Transverse colon (tissue), 4 donors: ENCODE data around the gene SSB. TPM values are rescaled to one million over a fixed set of nuclear protein-coding genes. Genes with fewer than 3 reads are reported as not detected.
"Not testable (repeated sequence)": the region's sequence is repeated elsewhere in the genome, so short reads cannot be mapped to it uniquely, and the experiment has no call there.

Experiments used
- DNase-seq: peaks from one replicate; pipeline ENCODE4 v3.0.0-alpha.2; 2019
- H3K27ac ChIP-seq, 4 donors: fragments of 200-600 bp; sonication (generic); 2 replicates each; pipeline ENCODE4 v1.5.1; 2016 to 2018; ENCODE audit warnings: inconsistent platforms in 4 of 4
- H3K27me3 ChIP-seq: fragments of 200-600 bp; sonication (generic); 2 replicates; pipeline ENCODE4 v1.5.1; 2017; ENCODE audit warnings: inconsistent platforms
- H3K36me3 ChIP-seq, 4 donors: fragments of 200-600 bp; sonication (generic); 2 replicates each; pipeline ENCODE4 v1.5.1; 2017 to 2019; ENCODE audit warnings: inconsistent platforms in 4 of 4
- H3K4me1 ChIP-seq, 4 donors: fragments of 200-600 bp; sonication (generic); 2 replicates each; pipeline ENCODE4 v1.5.1; 2017 to 2020; ENCODE audit warnings: inconsistent platforms in 4 of 4
- H3K4me3 ChIP-seq, 4 donors: fragments of 200-600 bp; sonication (generic); 1 replicate in 1 of 4; 2 replicates in 3 of 4; pipeline versions ENCODE4 v1.5.1 to v1.6.1; 2017 to 2019; ENCODE audit warnings: inconsistent platforms in 4 of 4
- H3K9me3 ChIP-seq, 2 donors: fragments of 200-600 bp; sonication (generic); 2 replicates each; pipeline ENCODE4 v1.5.1; 2017 to 2019; ENCODE audit warnings: inconsistent platforms in 2 of 2
- EP300 ChIP-seq: sonication (generic); formaldehyde crosslinking; IDR thresholded peaks from one replicate; pipeline ENCODE4 v1.6.1; 2017; ENCODE audit warnings: antibody characterized with exemption, low read depth
- POLR2A ChIP-seq: fragments of 450-650 bp; IDR thresholded peaks from one replicate; pipeline ENCODE4 v1.6.1; 2016; ENCODE audit warnings: antibody characterized with exemption, mild to moderate bottlenecking, moderate library complexity
- POLR2AphosphoS5 ChIP-seq, 3 donors: sonication (generic); formaldehyde crosslinking; IDR thresholded peaks; one replicate each; pipeline ENCODE4 v1.6.1; 2016; ENCODE audit warnings: antibody characterized with exemption in 3 of 3
- WGBS, 2 donors: methylation state at CpG; one replicate each; pipeline ENCODE4 v1.1.5; 2018; ENCODE audit warnings: low coverage in 1 of 2; 5-methylcytosine and 5-hydroxymethylcytosine counted together
- in situ Hi-C, 4 donors: fragments of 200-750 bp; cut with MboI; loops; one replicate each; pipeline versions ENCODE4 v1.15.0 to v1.15.1; 2017; ENCODE audit warnings: low sequenced_read_pairs in 3 of 4, low pct_ligation_motif_present in 1 of 4, low pct_unique_long_range_greater_than_20kb in 1 of 4
- intact Hi-C: fragments of 100-400 bp; cut with DNase I; formaldehyde crosslinking; loops from one replicate; pipeline ENCODE4 v1.15.1; 2023; ENCODE audit warnings: low total_unique reads
- total RNA-seq, 4 donors: library from RNA; depleted of rRNA; stranded (reverse); fragments of >200 nt; gene quantifications; one replicate each; pipeline ENCODE4 v1.1.0, GENCODE V29; 2016
- TF ChIP-seq, protein P1 (sequence below), 5 experiments: fragments of 200-600 bp in 3 of 5; fragments of 450-650 bp in 2 of 5; sonication (generic) in 3 of 5; IDR thresholded peaks; 1 replicate in 2 of 5; 2 replicates in 3 of 5; pipeline ENCODE4 v1.5.1; 2016 to 2017; ENCODE audit warnings: antibody characterized with exemption in 5 of 5, inconsistent platforms in 3 of 5, mild to moderate bottlenecking in 2 of 5, moderate library complexity in 1 of 5

SSB gene
- total RNA-seq, 4 donors from 2014 or later: 28.3 to 55.3 (median 30.3) TPM

DNA sequence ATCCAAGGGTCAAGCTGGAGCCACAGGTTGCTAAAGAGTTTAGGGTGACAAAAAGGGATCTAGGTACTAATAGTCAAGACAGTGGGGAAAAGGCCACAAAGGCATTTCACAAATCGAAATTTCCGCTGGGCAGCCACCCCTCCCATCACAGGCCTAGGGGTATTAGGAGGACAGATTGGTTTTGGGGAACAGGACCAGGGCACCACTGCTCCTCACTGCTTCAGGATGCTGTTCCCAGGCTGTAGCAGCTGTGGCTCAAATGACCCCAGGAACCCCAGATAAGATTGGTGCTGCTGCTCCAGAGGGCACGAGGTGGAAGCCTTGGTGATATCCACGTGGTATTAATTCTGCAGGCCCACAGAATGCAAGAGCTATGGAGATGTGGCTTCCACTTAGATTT is 42.3 kb upstream of the SSB start:
- TF ChIP-seq POLR2A: no peak
- TF ChIP-seq EP300: no peak
- TF ChIP-seq, protein P1, sequence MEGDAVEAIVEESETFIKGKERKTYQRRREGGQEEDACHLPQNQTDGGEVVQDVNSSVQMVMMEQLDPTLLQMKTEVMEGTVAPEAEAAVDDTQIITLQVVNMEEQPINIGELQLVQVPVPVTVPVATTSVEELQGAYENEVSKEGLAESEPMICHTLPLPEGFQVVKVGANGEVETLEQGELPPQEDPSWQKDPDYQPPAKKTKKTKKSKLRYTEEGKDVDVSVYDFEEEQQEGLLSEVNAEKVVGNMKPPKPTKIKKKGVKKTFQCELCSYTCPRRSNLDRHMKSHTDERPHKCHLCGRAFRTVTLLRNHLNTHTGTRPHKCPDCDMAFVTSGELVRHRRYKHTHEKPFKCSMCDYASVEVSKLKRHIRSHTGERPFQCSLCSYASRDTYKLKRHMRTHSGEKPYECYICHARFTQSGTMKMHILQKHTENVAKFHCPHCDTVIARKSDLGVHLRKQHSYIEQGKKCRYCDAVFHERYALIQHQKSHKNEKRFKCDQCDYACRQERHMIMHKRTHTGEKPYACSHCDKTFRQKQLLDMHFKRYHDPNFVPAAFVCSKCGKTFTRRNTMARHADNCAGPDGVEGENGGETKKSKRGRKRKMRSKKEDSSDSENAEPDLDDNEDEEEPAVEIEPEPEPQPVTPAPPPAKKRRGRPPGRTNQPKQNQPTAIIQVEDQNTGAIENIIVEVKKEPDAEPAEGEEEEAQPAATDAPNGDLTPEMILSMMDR (IDR thresholded peaks at IDR 0.05): no peak
- TF ChIP-seq POLR2AphosphoS5 (IDR thresholded peaks at IDR 0.05): no peak
- no peak for DNase-seq
- no peaks in the 10 kb centered on the region for H3K9me3 ChIP-seq
- no peaks in the 10 kb centered on the region for H3K4me1 ChIP-seq
- H3K27ac ChIP-seq: no peak overlapping the region
- no peak overlapping the region for H3K4me3 ChIP-seq
- no peaks in the 10 kb centered on the region for H3K27me3 ChIP-seq
- H3K36me3 ChIP-seq: no peaks in the 10 kb centered on the region
- 89% methylated on average over 4 of the region's 4 CpGs; no CpG with 5 or more reads in 1 of the 2 donors for WGBS, 2 donors
- in situ Hi-C loops (no loop called here), intact Hi-C loops (no loop called here)

DNA sequence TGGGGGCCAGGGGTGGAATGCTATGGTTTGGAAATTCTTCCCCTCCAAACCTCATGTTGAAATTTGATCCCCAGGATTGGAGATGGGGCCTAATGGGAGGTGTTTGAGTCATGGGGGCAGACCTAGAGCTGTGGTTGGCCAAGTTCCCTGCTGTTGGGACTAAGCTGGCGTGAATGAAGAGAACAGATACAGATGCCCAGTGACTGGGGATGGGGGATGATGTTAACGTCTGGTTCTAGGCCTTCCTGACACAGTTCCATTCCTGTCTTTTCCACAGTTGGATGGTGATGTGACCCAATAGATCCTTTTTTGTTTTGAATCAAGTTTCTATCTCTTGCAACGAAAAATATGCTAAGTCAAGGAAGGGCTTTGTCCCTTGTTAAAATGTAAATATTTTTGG is 41.3 kb upstream of the SSB start:
- Histone ChIP-seq H3K4me1 (no peaks in the 10 kb centered on the region), H3K36me3 (no peaks in the 10 kb centered on the region), H3K9me3 (no peaks in the 10 kb centered on the region), H3K27ac (no peak overlapping the region), H3K4me3 (no peak overlapping the region), H3K27me3 (no peaks in the 10 kb centered on the region)
- in situ Hi-C loops: no loop called here
- DNase-seq: no peak
- 90 to 96% methylated on average over 3 of the region's 3 CpGs for WGBS, 2 donors
- TF ChIP-seq EP300: no peak
- no peak for TF ChIP-seq POLR2A
- TF ChIP-seq POLR2AphosphoS5 (IDR thresholded peaks at IDR 0.05): no peak
- TF ChIP-seq, protein P1 (IDR thresholded peaks at IDR 0.05): no peak
- intact Hi-C loops: no loop called here

DNA sequence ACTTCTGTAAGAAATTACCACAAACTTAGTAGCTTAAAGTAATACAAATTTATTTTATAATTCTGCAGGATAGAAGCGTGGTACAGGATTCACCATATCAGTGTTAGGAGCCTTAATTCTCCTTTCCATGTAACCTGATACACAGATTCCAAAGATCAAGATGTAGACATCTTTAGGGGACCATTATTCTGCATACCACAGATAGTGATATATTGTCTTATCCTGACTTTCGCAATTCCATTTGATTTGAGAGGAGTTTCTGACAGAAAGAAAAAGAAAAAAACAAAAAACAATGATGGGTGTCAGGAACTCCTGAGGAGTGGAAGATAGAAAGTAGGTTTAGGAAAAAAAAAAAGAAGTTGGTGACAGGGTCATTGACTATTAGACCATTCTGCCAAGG is 40.9 kb upstream of the SSB start:
- in situ Hi-C loops (no loop called here), intact Hi-C loops (no loop called here)
- TF ChIP-seq, protein P1 (IDR thresholded peaks at IDR 0.05): no peak
- TF ChIP-seq EP300 (no peak), POLR2A (no peak), POLR2AphosphoS5 (IDR thresholded peaks at IDR 0.05) (no peak)
- DNase-seq: no peak
- Histone ChIP-seq H3K27ac (no peak overlapping the region), H3K4me3 (no peak overlapping the region), H3K36me3 (no peaks in the 10 kb centered on the region), H3K4me1 (no peaks in the 10 kb centered on the region), H3K27me3 (no peaks in the 10 kb centered on the region), H3K9me3 (no peaks in the 10 kb centered on the region)
- WGBS, 2 donors: 95% methylated on average over 2 of the region's 2 CpGs

DNA sequence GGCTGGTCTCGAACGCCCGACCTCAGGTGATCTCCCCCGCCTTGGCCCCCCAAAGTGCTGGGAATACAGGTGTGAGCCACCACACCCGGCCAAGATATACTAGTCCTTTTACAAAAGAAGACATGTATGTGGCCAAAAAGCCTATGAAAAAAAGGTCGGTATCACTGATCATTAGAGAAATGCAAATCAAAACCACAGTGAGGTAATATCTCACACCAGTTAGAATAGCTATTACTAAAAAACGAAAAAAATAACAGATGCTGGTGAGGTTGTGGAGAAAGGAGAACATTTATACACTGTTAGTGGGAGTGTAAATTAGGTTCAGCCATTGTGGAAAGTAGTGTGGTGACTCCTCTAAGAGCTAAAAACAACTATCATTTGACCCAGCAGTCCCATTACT is 38.7 kb upstream of the SSB start:
- no peaks in the 10 kb centered on the region for H3K9me3 ChIP-seq
- no peaks in the 10 kb centered on the region for H3K27me3 ChIP-seq
- no peak for TF ChIP-seq EP300
- TF ChIP-seq, protein P1 (IDR thresholded peaks at IDR 0.05): no peak
- TF ChIP-seq POLR2A: no peak
- no peak for TF ChIP-seq POLR2AphosphoS5 (IDR thresholded peaks at IDR 0.05)
- H3K36me3 ChIP-seq: no peaks in the 10 kb centered on the region
- in situ Hi-C loops: no loop called here
- intact Hi-C loops: no loop called here
- DNase-seq: no peak
- WGBS, 2 donors: 57 to 59% methylated on average over 7 of the region's 7 CpGs
- H3K4me1 ChIP-seq: no peaks in the 10 kb centered on the region
- no peak overlapping the region for H3K4me3 ChIP-seq
- no peak overlapping the region for H3K27ac ChIP-seq

DNA sequence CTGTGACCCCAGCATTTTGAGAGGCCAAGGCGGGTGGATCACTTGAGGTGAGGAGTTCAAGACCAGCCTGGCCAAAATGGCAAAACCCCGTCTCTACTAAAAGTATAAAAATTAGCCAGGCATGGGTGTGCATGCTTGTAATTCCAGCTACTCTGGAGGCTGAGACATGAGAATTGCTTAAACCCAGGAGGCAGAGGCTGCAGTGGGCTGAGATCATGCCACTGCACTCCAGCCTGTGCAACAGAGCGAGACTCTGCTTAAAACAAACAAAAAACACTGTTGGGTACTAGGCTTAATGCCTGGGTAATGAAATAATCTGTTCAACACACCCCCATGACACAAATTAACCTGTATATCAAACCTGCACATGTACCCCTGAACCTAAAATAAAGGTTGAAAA is 37.9 kb upstream of the SSB start:
- DNase-seq, H3K9me3 ChIP-seq, H3K4me3 ChIP-seq, in situ Hi-C loops, intact Hi-C loops, H3K27me3 ChIP-seq, H3K4me1 ChIP-seq, H3K27ac ChIP-seq, H3K36me3 ChIP-seq: not testable (repeated sequence)
- WGBS, 2 donors: 84% methylated on average over 3 of the region's 3 CpGs; no CpG with 5 or more reads in 1 of the 2 donors
